ENCODE data around the gene AP1G1. TPM values are rescaled to one million over a fixed set of nuclear protein-coding genes. Genes with fewer than 3 reads are reported as not detected.

The AP1G1 gene
- total RNA-seq, 2 experiments from 2014 or later = 57.9 to 89.7 TPM

DNA sequence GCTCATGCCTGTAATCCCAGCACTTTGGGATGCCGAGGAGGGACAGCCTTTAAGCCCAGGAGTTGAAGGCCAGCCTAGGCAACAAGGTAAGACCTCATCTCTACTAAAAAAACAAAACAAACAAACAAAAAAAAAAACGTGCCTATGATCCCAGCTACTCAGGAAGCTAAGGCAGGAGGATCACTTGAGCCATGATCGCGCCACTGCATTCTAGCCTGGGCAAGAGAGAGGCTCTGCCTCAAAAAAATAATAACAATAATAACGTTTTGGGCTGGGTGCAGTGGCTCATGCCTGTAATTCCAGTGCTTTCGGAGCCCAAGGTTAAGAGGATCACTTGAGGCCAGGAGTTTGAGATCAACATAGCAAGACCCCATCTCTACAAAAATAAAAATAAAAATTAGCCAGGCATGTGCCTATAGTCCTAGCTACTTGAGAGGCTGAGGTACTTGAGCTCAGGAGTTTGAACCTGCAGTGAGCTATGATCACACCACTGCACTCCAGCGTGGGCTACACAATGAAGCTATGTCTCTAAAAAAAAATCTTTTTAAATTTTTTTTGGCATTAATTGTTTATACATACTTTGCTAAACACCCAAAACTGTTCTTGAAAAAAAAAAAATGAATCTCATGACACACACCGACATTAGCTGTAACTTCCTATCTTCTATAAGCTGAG is 87.4 kb downstream of the AP1G1 start:
- Histone ChIP-seq H3K79me2 (ENCODE audit: insufficient read depth, low read depth, low read length) (peaks cover 14% of the 10 kb centered on the region), H2AFZ (ENCODE audit: low read length) (no peak overlapping the region), H3K27ac (ENCODE audit: low read depth, low read length, poor library complexity, severe bottlenecking) (no peak overlapping the region), H4K20me1 (ENCODE audit: insufficient read depth, low read length) (no peaks in the 10 kb centered on the region; the same call in 1 of the 2 replicates), H3K4me3 (ENCODE audit: low read depth, low read length, poor library complexity, severe bottlenecking) (no peak overlapping the region), H3K9me3 (ENCODE audit: low read length) (no peaks in the 10 kb centered on the region), H3K4me1 (ENCODE audit: insufficient read depth, low read length, poor library complexity, severe bottlenecking) (peaks cover 27% of the 10 kb centered on the region), H3K36me3 (ENCODE audit: insufficient read depth, low read length) (no peaks in the 10 kb centered on the region), H3K9me2 (ENCODE audit: insufficient read depth, low read length) (no peaks in the 10 kb centered on the region), H3K4me2 (ENCODE audit: low read length) (no peak overlapping the region)
- BruUV-seq (replicated peaks) = no TSS peak
- ChIA-PET CTCF (ENCODE audit: unreplicated experiment) (no interaction called here), POLR2A (interaction anchor here (0.6 to 1.2 kb wide), 8 partner anchors 8 to 176 kb away, joined by 3 to 7 read pairs (median 4); no protein-coding TSS in a partner anchor)
- no peak for TF ChIP-seq EZH2phosphoT487 (IDR thresholded peaks at IDR 0.05; ENCODE audit: borderline replicate concordance, low read depth, low read length)
- TF ChIP-seq, protein P1, sequence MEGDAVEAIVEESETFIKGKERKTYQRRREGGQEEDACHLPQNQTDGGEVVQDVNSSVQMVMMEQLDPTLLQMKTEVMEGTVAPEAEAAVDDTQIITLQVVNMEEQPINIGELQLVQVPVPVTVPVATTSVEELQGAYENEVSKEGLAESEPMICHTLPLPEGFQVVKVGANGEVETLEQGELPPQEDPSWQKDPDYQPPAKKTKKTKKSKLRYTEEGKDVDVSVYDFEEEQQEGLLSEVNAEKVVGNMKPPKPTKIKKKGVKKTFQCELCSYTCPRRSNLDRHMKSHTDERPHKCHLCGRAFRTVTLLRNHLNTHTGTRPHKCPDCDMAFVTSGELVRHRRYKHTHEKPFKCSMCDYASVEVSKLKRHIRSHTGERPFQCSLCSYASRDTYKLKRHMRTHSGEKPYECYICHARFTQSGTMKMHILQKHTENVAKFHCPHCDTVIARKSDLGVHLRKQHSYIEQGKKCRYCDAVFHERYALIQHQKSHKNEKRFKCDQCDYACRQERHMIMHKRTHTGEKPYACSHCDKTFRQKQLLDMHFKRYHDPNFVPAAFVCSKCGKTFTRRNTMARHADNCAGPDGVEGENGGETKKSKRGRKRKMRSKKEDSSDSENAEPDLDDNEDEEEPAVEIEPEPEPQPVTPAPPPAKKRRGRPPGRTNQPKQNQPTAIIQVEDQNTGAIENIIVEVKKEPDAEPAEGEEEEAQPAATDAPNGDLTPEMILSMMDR (conservative IDR thresholded peaks at IDR 0.05; ENCODE audit: low read length) = no peak
- no peak for DNase-seq (ENCODE audit: low spot score)
- intact Hi-C loops (cut with micrococcal nuclease; ENCODE audit: unreplicated experiment) = loop anchor here (5.0 to 10.0 kb wide), 3 partner anchors 86 to 374 kb away; partner anchors contain the start of genes AP1G1, DHX38 and TXNL4B

DNA sequence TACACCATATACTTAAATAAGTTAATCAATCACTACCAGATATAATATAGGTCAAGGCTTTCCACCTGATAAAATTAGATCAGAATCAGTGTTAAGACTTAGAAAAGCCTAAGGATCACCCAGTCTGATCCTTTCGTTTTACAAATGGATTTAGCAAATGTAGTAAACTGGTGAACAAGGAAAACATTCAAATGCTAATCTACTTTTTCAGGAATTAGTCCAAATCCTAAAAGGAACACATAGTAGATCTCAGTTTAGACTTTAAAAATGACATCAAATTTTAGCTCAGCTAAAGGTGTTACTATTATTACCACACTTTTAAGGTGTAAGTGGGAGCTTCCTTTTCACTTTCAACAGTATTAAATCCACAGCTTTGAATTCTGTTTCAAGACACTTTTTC is 96.1 kb downstream of the AP1G1 start:
- TF ChIP-seq EZH2phosphoT487 (IDR thresholded peaks at IDR 0.05; ENCODE audit: borderline replicate concordance, low read depth, low read length) = no peak
- TF ChIP-seq, protein P1 (conservative IDR thresholded peaks at IDR 0.05; ENCODE audit: low read length) = no peak
- ChIA-PET CTCF (ENCODE audit: unreplicated experiment) (no interaction called here), POLR2A (interaction anchor here (0.6 to 1.4 kb wide), 4 partner anchors 9 to 136 kb away, joined by 3 to 4 read pairs (median 3); partner anchors contain the start of gene TAT)
- H2AFZ ChIP-seq (ENCODE audit: low read length) = no peak overlapping the region
- BruUV-seq (replicated peaks) = TSS peak; percentile 22
- no peaks in the 10 kb centered on the region for H3K9me2 ChIP-seq (ENCODE audit: insufficient read depth, low read length)
- peaks cover 13% of the 10 kb centered on the region for H3K36me3 ChIP-seq (ENCODE audit: insufficient read depth, low read length)
- intact Hi-C loops (cut with micrococcal nuclease; ENCODE audit: unreplicated experiment) = no loop called here
- H3K4me2 ChIP-seq (ENCODE audit: low read length) = no peak overlapping the region
- H3K27ac ChIP-seq (ENCODE audit: low read depth, low read length, poor library complexity, severe bottlenecking) = no peak overlapping the region
- no peak overlapping the region for H3K4me3 ChIP-seq (ENCODE audit: low read depth, low read length, poor library complexity, severe bottlenecking)
- H3K79me2 ChIP-seq (ENCODE audit: insufficient read depth, low read depth, low read length) = no peaks in the 10 kb centered on the region
- no peak for DNase-seq (ENCODE audit: low spot score)
- no peaks in the 10 kb centered on the region; the same call in 1 of the 2 replicates for H4K20me1 ChIP-seq (ENCODE audit: insufficient read depth, low read length)
- no peaks in the 10 kb centered on the region for H3K9me3 ChIP-seq (ENCODE audit: low read length)
- peaks cover 16% of the 10 kb centered on the region for H3K4me1 ChIP-seq (ENCODE audit: insufficient read depth, low read length, poor library complexity, severe bottlenecking)

DNA sequence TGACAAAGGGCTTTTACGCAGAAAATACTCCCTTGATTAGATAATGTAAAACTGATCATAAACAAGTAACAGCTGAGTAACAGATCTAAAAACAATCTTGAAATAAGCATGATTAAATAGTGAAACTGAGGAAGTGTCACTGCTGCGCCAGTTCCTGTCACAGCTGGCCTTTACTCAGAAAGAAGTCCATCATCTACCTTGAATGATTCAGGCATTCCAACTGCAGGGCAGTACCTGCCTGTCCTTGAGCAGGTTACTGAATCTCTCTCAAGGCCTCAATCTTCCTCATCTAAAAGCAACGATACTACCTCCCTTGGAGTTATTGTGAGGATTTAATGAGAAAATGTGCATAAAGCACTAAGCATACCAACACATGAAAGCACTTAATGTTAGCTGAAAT is 96.8 kb downstream of the AP1G1 start:
- DNase-seq (ENCODE audit: low spot score) = no peak
- H3K4me2 ChIP-seq (ENCODE audit: low read length) = no peak overlapping the region
- no peaks in the 10 kb centered on the region for H3K9me3 ChIP-seq (ENCODE audit: low read length)
- H2AFZ ChIP-seq (ENCODE audit: low read length) = no peak overlapping the region
- TF ChIP-seq EZH2phosphoT487 (IDR thresholded peaks at IDR 0.05; ENCODE audit: borderline replicate concordance, low read depth, low read length) = no peak
- TF ChIP-seq, protein P1 (conservative IDR thresholded peaks at IDR 0.05; ENCODE audit: low read length) = no peak
- H3K36me3 ChIP-seq (ENCODE audit: insufficient read depth, low read length) = peaks cover 13% of the 10 kb centered on the region
- H3K79me2 ChIP-seq (ENCODE audit: insufficient read depth, low read depth, low read length) = no peaks in the 10 kb centered on the region
- H3K27ac ChIP-seq (ENCODE audit: low read depth, low read length, poor library complexity, severe bottlenecking) = no peak overlapping the region
- intact Hi-C loops (cut with micrococcal nuclease; ENCODE audit: unreplicated experiment) = no loop called here
- BruUV-seq (replicated peaks) = no TSS peak
- POLR2A ChIA-PET = interaction anchor here (0.6 to 1.3 kb wide), 4 partner anchors 10 to 135 kb away, joined by 3 to 7 read pairs (median 3); partner anchors contain the start of gene TAT
- peaks cover 21% of the 10 kb centered on the region for H3K4me1 ChIP-seq (ENCODE audit: insufficient read depth, low read length, poor library complexity, severe bottlenecking)
- no peak overlapping the region for H3K4me3 ChIP-seq (ENCODE audit: low read depth, low read length, poor library complexity, severe bottlenecking)
- CTCF ChIA-PET (ENCODE audit: unreplicated experiment) = no interaction called here
- no peaks in the 10 kb centered on the region; the same call in 1 of the 2 replicates for H4K20me1 ChIP-seq (ENCODE audit: insufficient read depth, low read length)
- no peaks in the 10 kb centered on the region for H3K9me2 ChIP-seq (ENCODE audit: insufficient read depth, low read length)

Measured in OCI-LY7 (cell line).